Activated naive CD4-positive, alpha-beta T cell treated with anti-CD3 and anti-CD28 coated beads, Interleukin-2, amount 50 U/mL, for 72 hours (primary cell): ENCODE results near the gene MGAT5. TPM values are rescaled to one million over a fixed set of nuclear protein-coding genes. Genes with fewer than 3 reads are reported as not detected.

Experiments used
- ATAC-seq, 2 donors: fragments of 150-1000 bp; cut with Tn5 transposase; 2 replicates each; pipeline ENCODE4 v1.10.0; 2021; ENCODE audit warnings: mild to moderate bottlenecking in 2 of 2, moderate library complexity in 2 of 2
- DNase-seq, 2 donors: peaks; one replicate each; pipeline ENCODE4 v3.0.0; 2021 to 2022; ENCODE audit warnings: low spot score in 2 of 2
- H3K27ac Mint-ChIP-seq, 2 donors: one replicate each; pipeline ENCODE4 v1.8.0; 2022; ENCODE audit warnings: mild to moderate bottlenecking in 2 of 2, mixed read lengths in 2 of 2
- H3K36me3 Mint-ChIP-seq, 2 donors: one replicate each; pipeline ENCODE4 v1.8.0; 2022; ENCODE audit warnings: mixed read lengths in 2 of 2
- H3K9me3 Mint-ChIP-seq, 2 donors: one replicate each; pipeline ENCODE4 v1.8.0; 2022; ENCODE audit warnings: mixed read lengths in 2 of 2
- total RNA-seq, 2 donors: library from RNA; stranded (reverse); gene quantifications; one replicate each; pipeline ENCODE4 v1.2.3, GENCODE V29; 2022

The MGAT5 gene
- total RNA-seq, 2 donors from 2014 or later: 11.8 to 13.2 TPM

GRCh38 chr2:134370655-134371445, 117.0 kb downstream of the MGAT5 start:
- Mint-ChIP-seq H3K9me3 (no peaks in the 10 kb centered on the region), H3K27ac (no peak overlapping the region), H3K36me3 (no peaks in the 10 kb centered on the region)
- ATAC-seq (no peak), DNase-seq (no peak)

GRCh38 chr2:134372141-134372540, 118.3 kb downstream of the MGAT5 start:
- H3K36me3 Mint-ChIP-seq: peaks cover 5 to 10% of the 10 kb centered on the region in 2 donors
- H3K27ac Mint-ChIP-seq: no peak overlapping the region
- DNase-seq (no peak), ATAC-seq (no peak)
- H3K9me3 Mint-ChIP-seq: no peaks in the 10 kb centered on the region

- peaks cover 8 to 15% of the 10 kb centered on the region in 2 donors for H3K36me3 Mint-ChIP-seq
- ATAC-seq (no peak), DNase-seq (no peak)
- H3K27ac Mint-ChIP-seq: no peak overlapping the region
- H3K9me3 Mint-ChIP-seq: no peaks in the 10 kb centered on the region
Measured at GRCh38 chr2:134372611-134373131, 118.8 kb downstream of the MGAT5 start.

- H3K9me3 Mint-ChIP-seq: no peaks in the 10 kb centered on the region
- no peak for ATAC-seq
- H3K27ac Mint-ChIP-seq: peak overlapping the region in 1 of 2 donors; percentile 78
- DNase-seq: no peak
- H3K36me3 Mint-ChIP-seq: peaks cover 8 to 22% of the 10 kb centered on the region in 2 donors
Measured at GRCh38 chr2:134375935-134376334, 122.1 kb downstream of the MGAT5 start.

- no peaks in the 10 kb centered on the region for H3K9me3 Mint-ChIP-seq
- peaks cover 8 to 22% of the 10 kb centered on the region in 2 donors for H3K36me3 Mint-ChIP-seq
- DNase-seq: no peak
- H3K27ac Mint-ChIP-seq: peak overlapping the region; percentile 2 to 20
- ATAC-seq: no peak
Measured at GRCh38 chr2:134377730-134378129, 123.9 kb downstream of the MGAT5 start.

- DNase-seq (no peak), ATAC-seq (no peak)
- Mint-ChIP-seq H3K27ac (no peak overlapping the region), H3K36me3 (peaks cover 8 to 22% of the 10 kb centered on the region in 2 donors), H3K9me3 (no peaks in the 10 kb centered on the region)
Measured at GRCh38 chr2:134379293-134379692, 125.4 kb downstream of the MGAT5 start.

GRCh38 chr2:134379722-134380121, 125.8 kb downstream of the MGAT5 start:
- ATAC-seq: no peak

GRCh38 chr2:134381141-134381540, 127.3 kb downstream of the MGAT5 start:
- no peak for DNase-seq
- Mint-ChIP-seq H3K27ac (no peak overlapping the region), H3K9me3 (no peaks in the 10 kb centered on the region), H3K36me3 (peaks cover 8 to 30% of the 10 kb centered on the region in 2 donors)
- ATAC-seq: no peak

More at GRCh38 chr2:134379722-134380121, 125.8 kb downstream of the MGAT5 start:
- Mint-ChIP-seq H3K27ac (no peak overlapping the region), H3K9me3 (no peaks in the 10 kb centered on the region), H3K36me3 (peaks cover 8 to 22% of the 10 kb centered on the region in 2 donors)
- no peak for DNase-seq

GRCh38 chr2:134384131-134384530, 130.3 kb downstream of the MGAT5 start:
- ATAC-seq: no peak
- Mint-ChIP-seq H3K9me3 (no peaks in the 10 kb centered on the region), H3K36me3 (peaks cover 0 to 8% of the 10 kb centered on the region in 2 donors), H3K27ac (no peak overlapping the region)
- DNase-seq: no peak

- Mint-ChIP-seq H3K36me3 (peaks cover 0 to 8% of the 10 kb centered on the region in 2 donors), H3K9me3 (no peaks in the 10 kb centered on the region), H3K27ac (no peak overlapping the region)
- DNase-seq (no peak), ATAC-seq (no peak)
Measured at GRCh38 chr2:134385195-134385594, 131.3 kb downstream of the MGAT5 start.

GRCh38 chr2:134386310-134386709, 132.4 kb downstream of the MGAT5 start:
- DNase-seq (no peak), ATAC-seq (no peak)
- Mint-ChIP-seq H3K36me3 (peaks cover 0 to 8% of the 10 kb centered on the region in 2 donors), H3K9me3 (no peaks in the 10 kb centered on the region), H3K27ac (no peak overlapping the region)

- ATAC-seq: no peak
- Mint-ChIP-seq H3K36me3 (peaks cover 0 to 14% of the 10 kb centered on the region in 2 donors), H3K9me3 (no peaks in the 10 kb centered on the region), H3K27ac (no peak overlapping the region)
- no peak for DNase-seq
Measured at GRCh38 chr2:134389381-134389780, 135.5 kb downstream of the MGAT5 start.

GRCh38 chr2:134391751-134392160, 137.9 kb downstream of the MGAT5 start:
- Mint-ChIP-seq H3K36me3 (peaks cover 0 to 5% of the 10 kb centered on the region in 2 donors), H3K27ac (no peak overlapping the region), H3K9me3 (no peaks in the 10 kb centered on the region)
- DNase-seq (no peak), ATAC-seq (peak; percentile 67 to 83)

- peaks cover 0 to 5% of the 10 kb centered on the region in 2 donors for H3K36me3 Mint-ChIP-seq
- ATAC-seq: no peak
- no peaks in the 10 kb centered on the region for H3K9me3 Mint-ChIP-seq
Measured at GRCh38 chr2:134392442-134393074, 138.7 kb downstream of the MGAT5 start.

GRCh38 chr2:134393075-134393461, 139.2 kb downstream of the MGAT5 start:
- no peak for ATAC-seq
- no peaks in the 10 kb centered on the region for H3K9me3 Mint-ChIP-seq
- no peak overlapping the region for H3K27ac Mint-ChIP-seq
- H3K36me3 Mint-ChIP-seq: peaks cover 0 to 5% of the 10 kb centered on the region in 2 donors
- DNase-seq: no peak

More at GRCh38 chr2:134392442-134393074, 138.7 kb downstream of the MGAT5 start:
- no peak for DNase-seq
- H3K27ac Mint-ChIP-seq: no peak overlapping the region

GRCh38 chr2:134395779-134396178, 141.9 kb downstream of the MGAT5 start:
- ATAC-seq: no peak
- H3K36me3 Mint-ChIP-seq: peaks cover 0 to 5% of the 10 kb centered on the region in 2 donors

GRCh38 chr2:134396493-134396892, 142.6 kb downstream of the MGAT5 start:
- H3K27ac Mint-ChIP-seq: no peak overlapping the region
- DNase-seq (no peak), ATAC-seq (no peak)
- H3K36me3 Mint-ChIP-seq: peaks cover 0 to 5% of the 10 kb centered on the region in 2 donors
- no peaks in the 10 kb centered on the region for H3K9me3 Mint-ChIP-seq

More at GRCh38 chr2:134395779-134396178, 141.9 kb downstream of the MGAT5 start:
- DNase-seq: no peak
- H3K27ac Mint-ChIP-seq: no peak overlapping the region
- no peaks in the 10 kb centered on the region for H3K9me3 Mint-ChIP-seq
